GM12878 (cell line): ENCODE measurements around the gene DIP2C. TPM values are rescaled to one million over a fixed set of nuclear protein-coding genes. Genes with fewer than 3 reads are reported as not detected.

Source experiments
- ATAC-seq: fragments of 200-7000 bp; cut with Tn5 transposase; 3 replicates; pipeline ENCODE4 v1.9.1; 2020; ENCODE audit warnings: mild to moderate bottlenecking, moderate library complexity
- BruUV-seq: library from RNA; stranded (reverse); fragments of 400-500 nt; replicated peaks from 2 replicates; lab custom pipeline; 2021; lab: Mats Ljungman, UMichigan
- CTCF ChIA-PET: fragments of 300-600 bp; sonication (Branson Sonifier 250); formaldehyde crosslinking; extraction: SDS; loops from one replicate; lab custom pipeline; 2021; ENCODE audit warnings: inconsistent platforms; lab: Yijun Ruan, JAX
- POLR2A ChIA-PET: fragments of 350-600 bp; formaldehyde crosslinking; extraction: SDS; loops from one replicate; lab custom pipeline; 2021; ENCODE audit warnings: inconsistent platforms; lab: Charles Lee
- RAD21 ChIA-PET: fragments of 300-600 bp; sonication (Branson Sonifier 250); formaldehyde crosslinking; loops from one replicate; lab custom pipeline; 2023; ENCODE audit warnings: antibody characterized with exemption; ENCODE audit not compliant: unreplicated experiment; lab: Charles Lee
- SMC1A ChIA-PET: fragments of 300-600 bp; sonication (Branson Sonifier 250); formaldehyde crosslinking; loops from one replicate; lab custom pipeline; 2023; ENCODE audit not compliant: unreplicated experiment, uncharacterized antibody; lab: Charles Lee
- DNase-seq: peaks from one replicate; pipeline ENCODE4 v3.0.0-alpha.2; 2011; ENCODE audit warnings: low read depth, low spot score
- FAIRE-seq: peaks from 3 replicates; lab custom pipeline; 2011; peaks lifted over from hg19 to GRCh38; lab: Jason Lieb, UNC
- H2AFZ ChIP-seq: 2 replicates; pipeline ENCODE4 v1.6.0; 2011; ENCODE audit warnings: low read depth, low read length, control low read depth; ENCODE audit not compliant: control insufficient read depth
- H3K27ac ChIP-seq: 2 replicates; pipeline ENCODE4 v1.5.1; 2011; ENCODE audit warnings: control low read depth; ENCODE audit not compliant: control insufficient read depth, insufficient read depth
- H3K27me3 ChIP-seq, 2 experiments: replicated peaks in 1 of 2; 2 replicates each; pipeline versions ENCODE4 v1.6.0 to v1.6.1; 2011; ENCODE audit warnings: low read length in 1 of 2; ENCODE audit not compliant: control insufficient read depth in 2 of 2, insufficient read depth in 2 of 2
- H3K36me3 ChIP-seq, 2 experiments: 2 replicates each; pipeline ENCODE4 v1.5.1; 2011; ENCODE audit warnings: low read length in 1 of 2; ENCODE audit not compliant: control insufficient read depth in 2 of 2, insufficient read depth in 2 of 2
- H3K4me1 ChIP-seq: 2 replicates; pipeline ENCODE4 v1.6.1; 2011; ENCODE audit warnings: mild to moderate bottlenecking, low read length, moderate library complexity, mixed read lengths; ENCODE audit not compliant: control insufficient read depth, insufficient read depth
- H3K4me2 ChIP-seq: 2 replicates; pipeline ENCODE4 v1.6.0; 2011; ENCODE audit warnings: control low read depth; ENCODE audit not compliant: control insufficient read depth, insufficient read depth
- H3K4me3 ChIP-seq: fragments of 200-600 bp; sonication (generic); 2 replicates; pipeline ENCODE4 v1.5.1; 2016
- H3K79me2 ChIP-seq: 2 replicates; pipeline ENCODE4 v1.6.0; 2011; ENCODE audit warnings: low read length; ENCODE audit not compliant: control insufficient read depth, insufficient read depth
- H3K9ac ChIP-seq: 2 replicates; pipeline ENCODE4 v1.8.0; 2011; ENCODE audit warnings: low read length, control low read depth, mixed read lengths; ENCODE audit not compliant: control insufficient read depth, insufficient read depth
- H3K9me3 ChIP-seq: replicated peaks from 3 replicates; pipeline ENCODE4 v1.5.1; 2011; ENCODE audit warnings: mild to moderate bottlenecking, low read length; ENCODE audit not compliant: control insufficient read depth, insufficient read depth
- H4K20me1 ChIP-seq: 2 replicates; pipeline ENCODE4 v1.6.0; 2011; ENCODE audit not compliant: control insufficient read depth, insufficient read depth
- CTCF ChIP-seq, 3 experiments: IDR thresholded peaks in 2 of 3; conservative IDR thresholded peaks in 1 of 3; 2 replicates each; pipeline ENCODE4 v1.5.1; 2011; ENCODE audit warnings: low read depth in 3 of 3, low read length in 3 of 3, mild to moderate bottlenecking in 3 of 3, control low read depth in 2 of 3, moderate library complexity in 2 of 3, inconsistent platforms in 1 of 3, mixed read lengths in 1 of 3; ENCODE audit not compliant: control insufficient read depth in 2 of 3, insufficient read depth in 1 of 3; ENCODE audit errors: extremely low read depth in 1 of 3
- HSF1 ChIP-seq: fragments of 150-350 bp; IDR thresholded peaks from 2 replicates; pipeline ENCODE4 v1.6.1; 2014; ENCODE audit warnings: mild to moderate bottlenecking, low read depth, low read length
- SPI1 ChIP-seq: IDR thresholded peaks from 2 replicates; pipeline ENCODE4 v1.6.1; 2011; ENCODE audit warnings: low read depth, mild to moderate bottlenecking, low read length, moderate library complexity, borderline replicate concordance; ENCODE audit not compliant: insufficient read depth
- SREBF1 ChIP-seq: IDR thresholded peaks from 2 replicates; pipeline ENCODE4 v1.6.1; 2012; ENCODE audit warnings: mild to moderate bottlenecking, low read length
- WGBS: methylation state at CpG from one replicate; pipeline ENCODE4 v1.1.6; 2016; ENCODE audit warnings: low lambda C conversion rate; ENCODE audit not compliant: insufficient replicate concordance, insufficient coverage; ENCODE audit errors: missing lambda C conversion rate; 5-methylcytosine and 5-hydroxymethylcytosine counted together
- in situ Hi-C: fragments of 300-500 bp; cut with MboI; formaldehyde crosslinking; loops from 9 replicates; pipeline ENCODE4 v1.14.3; 2018; ENCODE audit warnings: mixed read lengths
- intact Hi-C: fragments of 100-400 bp; cut with micrococcal nuclease; formaldehyde crosslinking; loops from one replicate; pipeline ENCODE4 v1.14.2; 2022; ENCODE audit not compliant: unreplicated experiment
- polyA plus RNA-seq, 11 experiments: library from polyadenylated mRNA; depleted of rRNA in 4 of 11; unstranded in 6 of 11; stranded (reverse) in 5 of 11; fragments of >200 nt; fragmentation: Nextera tagmentation in 4 of 11; fragmentation: Illumina TruSeq in 1 of 11; extraction: Ambion mirVana in 4 of 11; extraction: Trizol in 1 of 11; gene quantifications; 1 replicate in 1 of 11; 2 replicates in 10 of 11; pipeline versions ENCODE4 v1.2.1 to v1.2.3, GENCODE V29; 2011 to 2016; ENCODE audit warnings: inconsistent platforms in 2 of 11, missing spikeins in 2 of 11, low read depth in 1 of 11
- total RNA-seq, 4 experiments: library from RNA; depleted of rRNA in 3 of 4; stranded (reverse); fragments of >200 nt in 3 of 4; fragmentation: Illumina TruSeq in 1 of 4; extraction: Trizol in 1 of 4; gene quantifications; 2 replicates each; pipeline versions ENCODE4 v1.2.1 to v1.2.3, GENCODE V29; 2013 to 2021

Gene DIP2C
- total and polyA plus RNA-seq, 10 of the 15 experiments (the other 5 are each of a cell fraction or from before 2014, with no cell fraction given), result 0.01 to 0.10 (median 0.06) TPM

GRCh38 chr10:482051-482501 is 207.4 kb downstream of the DIP2C start:
- in situ Hi-C loops (no loop called here), intact Hi-C loops (no loop called here)
- Histone ChIP-seq H3K4me2 (no peak overlapping the region), H3K36me3 (no peaks in the 10 kb centered on the region), H4K20me1 (no peaks in the 10 kb centered on the region), H3K9me3 (no peaks in the 10 kb centered on the region), H3K27ac (no peak overlapping the region), H3K27me3 (no peaks in the 10 kb centered on the region), H2AFZ (no peak overlapping the region), H3K4me1 (no peaks in the 10 kb centered on the region), H3K79me2 (no peaks in the 10 kb centered on the region), H3K9ac (no peak overlapping the region), H3K4me3 (no peak overlapping the region)
- no TSS peak for BruUV-seq
- CTCF ChIA-PET, result no interaction called here
- SMC1A ChIA-PET, result no interaction called here
- TF ChIP-seq HSF1 (no peak), SREBF1 (no peak), CTCF (IDR thresholded peaks at IDR 0.05 in 2 of 3, conservative IDR thresholded peaks at IDR 0.05 in 1 of 3; ENCODE audit: control insufficient read depth in 2 of 3, extremely low read depth in 1 of 3, insufficient read depth in 1 of 3, low read depth in 3 of 3, low read length in 3 of 3) (no peak), SPI1 (no peak)
- POLR2A ChIA-PET, result no interaction called here
- FAIRE-seq (no peak), DNase-seq (no peak), ATAC-seq (no peak)
- RAD21 ChIA-PET, result no interaction called here
- 86% methylated on average over 16 of the region's 16 CpGs for WGBS
